ELR (cell line): ENCODE data around the gene SLC28A3.

Experiments
- DNase-seq: peaks from one replicate; pipeline ENCODE4 v3.0.0-alpha.2; 2015; ENCODE audit warnings: low read depth

The SLC28A3 gene

GRCh38 chr9:84339962-84340361 is 596 bp downstream of the SLC28A3 start:
- no peak for DNase-seq

DNA sequence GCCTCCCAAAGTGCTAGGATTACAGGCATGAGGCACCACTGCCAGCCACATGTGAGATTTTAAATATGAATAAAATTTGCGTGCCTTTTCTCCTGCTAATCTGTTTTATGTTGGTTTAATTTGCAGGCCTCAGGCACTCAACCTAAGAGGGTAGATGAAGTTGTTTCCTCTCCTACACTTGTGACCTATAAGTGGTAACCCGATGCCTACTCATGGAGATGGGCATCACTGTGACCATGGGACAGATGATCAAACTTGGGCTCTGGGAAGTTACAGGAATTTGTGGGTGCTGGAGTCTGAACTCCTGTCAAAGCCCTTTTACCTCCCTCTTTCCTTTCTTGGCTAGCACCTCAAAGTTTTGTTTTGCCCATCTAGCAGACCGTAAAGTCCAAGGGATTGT is 1.1 kb downstream of the SLC28A3 start:
- no peak for DNase-seq

DNA sequence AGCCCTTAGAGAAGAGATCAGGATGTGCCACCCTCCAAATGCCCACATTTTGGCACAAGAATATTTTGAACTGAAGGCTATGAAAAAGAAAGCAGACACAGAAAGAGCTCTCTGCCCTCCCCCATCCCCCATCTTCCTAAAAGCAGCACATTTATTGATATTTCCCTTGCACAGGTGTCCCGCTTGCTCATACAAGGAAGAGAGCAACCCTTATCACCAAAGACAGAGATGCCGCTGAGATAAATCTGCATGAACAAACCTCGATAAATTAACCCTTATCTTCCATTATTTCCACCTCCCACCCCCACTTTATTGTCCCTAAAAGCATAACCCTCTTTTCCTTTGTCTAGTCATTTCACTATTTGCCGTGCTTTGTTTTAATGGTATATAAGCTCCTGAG is 1.8 kb downstream of the SLC28A3 start:
- DNase-seq = no peak

DNA sequence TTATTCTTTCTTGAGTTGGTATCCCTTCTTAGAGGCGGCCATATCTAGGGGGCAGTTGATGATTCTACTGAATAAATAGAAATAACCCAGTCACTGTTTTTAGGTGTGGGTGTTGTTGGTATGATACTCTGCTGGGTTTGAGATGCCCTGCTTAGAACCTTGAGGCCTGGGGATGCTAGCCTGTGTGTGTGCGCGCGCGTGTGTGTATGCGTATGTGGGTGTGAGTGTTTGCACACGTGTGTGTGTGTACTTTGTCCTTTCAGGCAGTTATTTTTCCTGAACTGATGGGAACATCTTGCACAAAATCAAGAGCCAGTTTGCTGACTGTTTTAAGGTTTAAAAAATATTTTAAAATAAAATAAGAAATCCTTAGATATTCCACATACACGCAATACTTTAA is 3.3 kb downstream of the SLC28A3 start:
- DNase-seq = no peak

- no peak for DNase-seq
These were observed 9.3 kb downstream of the SLC28A3 start for GRCh38 chr9:84331119-84331809.

- no peak for DNase-seq
These were observed 10.3 kb downstream of the SLC28A3 start for GRCh38 chr9:84330246-84330645.

- no peak for DNase-seq
These were observed 13.4 kb downstream of the SLC28A3 start for GRCh38 chr9:84327184-84327583.

GRCh38 chr9:84325347-84325973 is 15.1 kb downstream of the SLC28A3 start:
- DNase-seq = peak; percentile 73

GRCh38 chr9:84324811-84325210 is 15.7 kb downstream of the SLC28A3 start:
- no peak for DNase-seq

DNA sequence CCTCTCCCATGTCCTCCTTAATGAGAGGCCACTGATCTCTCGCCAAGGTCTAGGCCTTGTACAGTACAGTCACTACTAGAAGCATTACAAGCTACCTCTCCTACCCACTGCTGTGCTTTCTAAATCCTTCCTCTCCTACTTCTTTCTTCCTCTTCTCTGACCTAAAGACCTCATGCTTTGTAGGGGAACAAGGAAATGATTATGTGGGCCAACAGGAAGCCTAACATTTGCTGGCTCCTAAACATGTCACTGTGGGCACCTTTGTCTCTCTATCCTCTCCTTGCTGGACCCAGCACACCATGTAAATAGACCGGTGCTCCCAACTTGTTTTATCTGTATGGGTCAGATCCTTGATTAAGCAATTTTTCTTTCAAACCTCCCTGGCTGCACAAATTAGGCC is 16.7 kb downstream of the SLC28A3 start:
- DNase-seq = no peak

- peak; percentile 87 for DNase-seq
These were observed 17.7 kb downstream of the SLC28A3 start for GRCh38 chr9:84322828-84323227.

DNA sequence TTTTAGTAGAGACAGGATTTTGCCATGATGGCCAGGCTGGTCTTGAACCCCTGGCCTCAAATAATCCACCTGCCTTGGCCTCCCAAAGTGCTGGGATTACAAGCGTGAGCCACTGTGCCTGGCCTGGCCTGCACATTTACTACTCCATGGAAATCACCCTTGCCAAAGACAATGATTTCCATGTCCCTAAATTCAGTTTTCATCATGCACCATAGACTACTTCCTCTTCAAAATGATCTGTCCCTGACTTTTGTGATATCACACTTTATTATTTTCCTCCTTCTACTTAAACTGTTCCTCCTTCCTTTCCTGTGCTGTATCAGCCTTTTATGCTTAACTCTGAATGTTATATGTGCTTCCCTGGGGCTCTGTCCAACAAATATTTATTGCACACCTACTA is 20.3 kb downstream of the SLC28A3 start:
- no peak for DNase-seq

GRCh38 chr9:84319632-84320031 is 20.9 kb downstream of the SLC28A3 start:
- no peak for DNase-seq

DNA sequence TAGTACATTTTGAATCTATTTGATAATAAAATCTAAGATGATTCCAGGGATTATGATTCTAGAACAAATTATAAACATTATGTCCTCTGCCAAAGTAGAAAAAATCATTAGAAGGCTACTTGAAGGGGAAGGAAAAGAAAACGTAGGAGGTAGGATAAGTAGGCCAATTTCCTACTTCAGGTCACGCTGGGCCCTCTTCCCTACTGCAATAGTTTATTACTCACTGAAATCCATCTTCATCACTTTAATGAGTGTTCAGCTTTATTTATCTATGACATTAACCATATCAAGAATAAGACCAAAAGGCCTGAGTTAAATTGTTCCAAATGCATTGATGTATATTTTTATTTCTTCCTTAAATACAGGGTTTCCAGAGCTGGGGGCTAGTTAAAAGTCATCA is 21.6 kb downstream of the SLC28A3 start:
- DNase-seq = no peak

DNA sequence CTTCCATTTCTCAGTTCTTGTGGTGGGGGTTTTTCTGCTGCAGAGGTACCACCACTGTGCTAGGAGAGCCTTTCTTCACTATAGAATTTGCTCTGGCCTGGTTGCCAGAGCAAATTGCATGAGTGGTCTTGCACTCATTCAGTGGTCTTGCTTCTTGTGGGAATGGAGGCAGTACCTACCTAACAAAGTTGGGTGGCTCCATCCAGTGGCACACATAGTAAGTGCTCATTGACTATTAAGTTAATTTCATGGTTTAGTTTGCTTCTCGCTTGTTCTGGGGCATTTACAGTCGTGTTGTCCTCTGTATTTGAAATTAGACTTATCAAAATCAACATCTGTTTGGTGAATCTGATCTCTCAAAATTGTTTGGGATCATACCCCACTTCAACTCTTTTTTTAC is 23.0 kb downstream of the SLC28A3 start:
- peak; percentile 36 for DNase-seq

DNA sequence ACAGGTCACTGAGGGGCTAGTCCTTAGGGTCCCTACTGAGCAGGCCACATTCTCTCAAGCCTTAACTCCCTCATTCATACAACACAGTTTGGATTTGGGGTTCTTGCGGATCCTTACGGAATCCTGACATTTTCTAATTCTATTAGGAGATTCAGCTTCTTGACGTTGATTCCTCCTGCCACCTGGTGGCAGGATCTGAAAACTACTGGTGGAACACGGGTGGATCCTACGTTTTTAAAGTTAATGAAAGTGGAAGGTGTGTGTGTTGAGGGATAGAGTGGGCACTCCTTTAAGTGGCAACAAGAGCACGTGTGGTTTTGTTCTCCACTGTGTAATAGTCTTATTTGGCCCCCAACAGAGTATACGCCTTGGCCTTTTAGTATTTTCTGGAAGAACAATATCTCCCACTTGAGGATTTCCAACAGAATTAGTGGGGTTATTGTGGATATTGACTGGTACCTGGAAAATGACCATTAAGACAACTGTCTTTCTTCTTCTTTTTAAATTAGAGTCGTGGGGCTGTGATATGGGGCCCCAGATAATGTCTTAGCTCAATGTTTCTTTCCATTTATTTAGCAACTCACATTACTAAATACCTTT is 25.2 kb downstream of the SLC28A3 start:
- peak; percentile 74 for DNase-seq

- DNase-seq = no peak
These were observed 26.3 kb downstream of the SLC28A3 start for GRCh38 chr9:84314306-84314705.

DNA sequence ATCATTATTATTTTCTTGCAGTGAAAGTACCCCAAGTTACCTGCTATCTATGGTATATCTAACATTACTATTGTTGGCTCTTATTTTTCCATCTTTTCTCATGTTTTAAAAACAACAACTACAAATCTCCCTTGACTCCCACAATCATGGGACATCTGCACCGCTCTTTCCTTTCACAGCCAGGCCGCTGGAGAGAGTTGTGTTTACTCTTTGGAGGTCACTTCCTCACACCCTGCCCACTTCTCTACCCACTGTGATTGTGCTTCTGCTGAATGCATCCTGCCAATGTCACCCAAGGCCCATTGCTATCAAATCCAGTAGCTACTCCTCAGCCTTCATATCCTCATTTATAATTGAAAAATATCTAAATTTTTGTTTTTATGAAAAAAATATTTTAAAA is 29.7 kb downstream of the SLC28A3 start:
- DNase-seq = no peak

- no peak for DNase-seq
These were observed 34.9 kb downstream of the SLC28A3 start for GRCh38 chr9:84305497-84306131.

- DNase-seq = no peak
These were observed 36.4 kb downstream of the SLC28A3 start for GRCh38 chr9:84304166-84304565.

- DNase-seq = no peak
These were observed 37.5 kb downstream of the SLC28A3 start for GRCh38 chr9:84303061-84303460.

- peak; percentile 73 for DNase-seq
These were observed 38.7 kb downstream of the SLC28A3 start for GRCh38 chr9:84301851-84302250.

DNA sequence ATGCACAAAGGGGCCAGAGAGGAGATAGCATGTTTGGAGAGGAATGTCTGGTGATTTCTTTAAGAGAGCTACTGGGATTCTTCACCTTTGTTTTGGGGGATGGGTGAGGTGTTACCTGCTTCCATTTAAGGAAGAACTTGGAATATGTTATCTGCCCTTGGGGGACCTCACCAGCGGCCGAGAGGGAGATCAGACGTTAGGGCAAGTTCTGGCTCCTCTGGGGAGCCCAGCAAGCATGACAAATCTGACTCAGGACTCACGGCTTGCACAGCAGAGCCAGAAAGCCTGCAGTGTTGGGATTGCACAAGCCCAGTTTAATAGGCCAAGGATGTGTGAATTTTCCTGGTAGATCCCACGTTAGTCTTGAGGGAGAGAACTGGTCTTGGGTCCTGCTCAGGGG is 40.3 kb downstream of the SLC28A3 start:
- peak; percentile 63 for DNase-seq
